Epidermal melanocyte (primary cell): Measurements from ENCODE around the gene OR1K1.
"Not testable (repeated sequence)": the region's sequence is repeated elsewhere in the genome, so short reads cannot be mapped to it uniquely, and the experiment has no call there.

Experiments
- DNase-seq: peaks from one replicate; pipeline ENCODE4 v3.0.0; 2011; ENCODE audit warnings: low spot score; ENCODE audit not compliant: insufficient read length

The OR1K1 gene

GRCh38 chr9:122810306-122810946 lies 10.5 kb downstream of the OR1K1 start:
- DNase-seq: peak; percentile 83

- DNase-seq: no peak
Measured at GRCh38 chr9:122812736-122813135, 12.8 kb downstream of the OR1K1 start.

- DNase-seq: no peak
Measured at GRCh38 chr9:122814545-122814944, 14.6 kb downstream of the OR1K1 start.

- DNase-seq: no peak
Measured at GRCh38 chr9:122815544-122815943, 15.6 kb downstream of the OR1K1 start.

DNA sequence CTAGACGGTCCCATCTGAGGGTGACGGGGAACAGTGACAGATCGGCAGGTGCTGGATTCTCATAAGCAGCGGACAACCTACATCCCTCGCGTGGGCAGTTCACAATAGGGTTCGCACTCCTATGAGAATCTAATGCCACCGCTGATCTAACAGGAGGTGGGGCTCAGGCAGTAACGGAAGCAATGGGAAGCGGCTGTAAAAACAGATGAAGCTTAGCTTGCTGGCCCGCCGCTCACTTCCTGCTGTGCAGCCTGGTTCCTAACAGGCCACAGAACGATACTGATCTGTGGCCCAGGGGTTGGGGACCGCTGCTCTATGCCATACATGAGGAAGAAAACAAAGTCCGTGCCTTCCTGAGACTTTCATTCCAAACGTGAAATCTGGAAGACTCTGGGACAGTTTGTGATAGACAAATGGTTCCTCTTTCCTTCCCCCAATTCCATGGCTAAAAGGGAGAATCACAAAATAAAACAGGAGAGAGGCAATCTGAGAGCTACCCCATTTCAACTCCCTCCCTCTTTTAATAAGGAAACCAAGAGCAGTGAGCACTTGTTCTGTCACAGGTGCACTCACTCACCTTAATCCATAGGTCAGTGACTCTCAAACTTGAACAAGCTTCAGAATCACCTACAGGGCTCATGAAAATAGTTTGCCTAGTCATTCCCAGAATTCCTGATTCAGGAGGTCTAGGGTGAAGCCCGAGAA lies 16.4 kb downstream of the OR1K1 start:
- no peak for DNase-seq

DNA sequence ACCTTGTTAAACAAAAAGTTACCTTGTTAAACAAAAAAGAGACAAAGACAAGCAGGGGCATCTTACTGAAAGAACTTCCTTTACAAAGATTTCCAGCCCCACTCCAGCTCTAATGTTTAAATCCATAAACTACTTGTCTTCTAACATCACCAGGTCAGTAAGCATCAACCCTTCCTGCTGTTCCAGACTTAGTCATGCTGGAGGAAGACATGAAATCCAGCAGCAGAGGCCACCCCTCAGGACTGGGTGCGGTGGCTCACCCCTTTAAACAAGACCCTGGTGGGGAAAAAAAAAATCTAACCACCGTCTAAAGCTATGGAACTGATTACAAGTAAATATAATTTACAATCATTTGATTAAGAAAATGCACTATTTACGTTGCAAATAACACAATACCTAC lies 19.4 kb downstream of the OR1K1 start:
- DNase-seq: no peak

DNA sequence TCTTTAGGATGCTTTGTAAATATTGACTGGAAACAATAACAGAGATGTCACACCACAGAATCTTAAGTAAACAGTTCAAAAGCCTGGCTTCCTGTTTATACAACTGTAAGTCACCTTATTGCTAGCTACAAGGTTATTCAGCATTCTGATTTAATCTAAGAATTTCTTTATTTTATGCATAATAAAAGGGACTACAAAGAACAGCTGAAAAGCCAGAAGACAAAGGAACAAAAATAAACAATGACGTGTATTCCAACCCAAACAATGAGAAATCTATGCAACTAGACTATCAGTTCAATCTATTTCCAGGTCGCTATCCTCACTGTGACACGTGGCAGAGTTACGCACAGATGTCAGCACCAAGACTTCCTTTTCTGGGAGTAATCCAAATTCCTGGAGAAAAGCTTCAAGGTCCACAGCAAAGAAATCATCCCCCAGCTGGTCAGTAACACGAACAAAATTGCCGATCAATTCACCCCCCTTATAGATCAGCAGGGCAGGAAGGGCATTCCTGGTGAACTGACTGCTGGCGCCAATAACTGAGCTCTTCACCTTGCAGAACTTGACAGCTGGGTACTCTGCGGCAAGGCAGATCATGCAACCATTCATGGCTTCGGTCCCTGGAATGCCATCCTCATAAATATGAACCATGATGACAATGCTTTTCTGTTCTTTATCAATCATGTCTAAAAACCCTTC lies 20.0 kb downstream of the OR1K1 start:
- DNase-seq: no peak

GRCh38 chr9:122820490-122820845 lies 20.5 kb downstream of the OR1K1 start:
- no peak for DNase-seq

GRCh38 chr9:122821278-122821943 lies 21.5 kb downstream of the OR1K1 start:
- DNase-seq: no peak

- DNase-seq: no peak
Measured at GRCh38 chr9:122822056-122822455, 22.1 kb downstream of the OR1K1 start.

DNA sequence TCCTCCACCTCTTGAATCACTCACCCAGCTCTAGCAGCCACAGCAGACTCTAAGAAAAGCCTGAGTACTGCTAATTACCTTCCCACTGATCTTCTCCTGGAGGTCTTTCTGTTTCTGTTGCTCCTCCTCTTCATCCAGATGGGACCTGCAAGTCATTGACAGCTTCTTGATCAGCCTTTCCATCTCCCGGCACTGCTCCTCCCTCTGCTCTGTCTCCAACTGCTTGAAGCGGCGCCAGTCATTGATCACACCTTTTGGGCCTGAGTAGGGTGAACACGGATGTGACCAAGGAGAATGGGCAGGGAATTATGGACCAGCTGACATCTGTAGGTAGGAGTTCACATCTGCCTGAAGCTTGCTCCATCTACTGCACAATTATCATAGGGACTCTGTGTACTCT lies 23.0 kb downstream of the OR1K1 start:
- no peak for DNase-seq

GRCh38 chr9:122827761-122828093 lies 27.8 kb downstream of the OR1K1 start:
- no peak for DNase-seq

- not testable (repeated sequence) for DNase-seq
Measured at GRCh38 chr9:122828965-122829284, 29.0 kb downstream of the OR1K1 start.

GRCh38 chr9:122832194-122832593 lies 32.3 kb downstream of the OR1K1 start:
- no peak for DNase-seq

DNA sequence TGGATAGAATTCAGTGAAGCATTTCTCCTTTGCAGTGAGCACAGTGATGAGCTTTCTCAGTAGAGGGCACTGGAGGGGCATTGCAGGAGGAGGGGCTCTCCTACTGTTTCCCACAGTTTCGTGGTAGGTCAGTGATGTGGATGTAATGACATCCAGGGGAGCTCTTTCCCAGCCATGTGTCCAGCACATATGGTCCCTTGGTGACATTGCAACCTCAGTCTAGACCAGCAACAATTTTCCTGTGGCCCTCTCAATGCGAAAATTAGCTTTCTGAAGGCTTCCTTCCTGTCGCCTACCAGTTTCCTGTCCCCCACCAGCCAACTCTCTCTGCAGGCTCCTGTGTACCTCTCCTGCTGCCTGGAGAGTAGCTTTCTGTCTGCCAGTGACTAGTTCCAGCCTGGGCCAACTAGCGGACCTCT lies 35.4 kb downstream of the OR1K1 start:
- no peak for DNase-seq

- DNase-seq: no peak
Measured at GRCh38 chr9:122837266-122837850, 37.4 kb downstream of the OR1K1 start.

DNA sequence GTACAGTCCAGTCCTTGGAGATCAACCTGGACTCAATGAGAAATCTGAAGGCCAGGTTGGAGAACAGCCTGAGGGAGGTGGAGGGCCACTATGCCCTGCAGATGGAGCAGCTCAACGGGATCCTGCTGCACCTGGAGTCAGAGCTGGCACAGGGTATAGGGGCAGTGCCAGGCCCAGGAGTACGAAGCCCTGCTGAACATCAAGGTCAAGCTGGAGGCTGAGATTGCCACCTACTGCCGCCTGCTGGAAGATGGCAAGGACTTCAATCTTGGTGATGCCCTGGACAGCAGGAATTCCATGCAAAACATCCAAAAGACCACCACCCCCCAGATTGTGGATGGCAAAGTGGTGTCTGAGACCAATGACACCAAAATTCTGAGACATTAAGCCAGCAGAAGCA lies 38.5 kb downstream of the OR1K1 start:
- DNase-seq: not testable (repeated sequence)

DNA sequence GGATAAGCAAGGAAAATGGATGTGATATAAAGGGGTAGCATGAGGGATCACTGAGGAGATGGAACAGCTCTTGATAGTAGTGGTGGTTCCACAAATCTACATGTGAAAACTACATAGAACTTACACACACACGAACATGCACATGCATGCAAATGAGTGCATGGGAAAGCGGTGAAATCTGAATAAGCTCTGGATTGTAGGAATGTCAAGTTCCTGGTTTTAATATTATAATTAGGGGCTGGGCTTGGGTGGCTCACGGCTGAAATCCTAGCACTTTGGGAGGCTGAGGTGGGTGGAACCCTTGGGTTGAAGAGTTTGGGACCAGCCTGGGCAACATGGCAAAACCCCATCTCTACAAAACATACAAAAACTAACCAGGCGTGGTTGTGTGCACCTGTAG lies 41.6 kb downstream of the OR1K1 start:
- no peak for DNase-seq

- no peak for DNase-seq
Measured at GRCh38 chr9:122844137-122844536, 44.2 kb downstream of the OR1K1 start.

DNA sequence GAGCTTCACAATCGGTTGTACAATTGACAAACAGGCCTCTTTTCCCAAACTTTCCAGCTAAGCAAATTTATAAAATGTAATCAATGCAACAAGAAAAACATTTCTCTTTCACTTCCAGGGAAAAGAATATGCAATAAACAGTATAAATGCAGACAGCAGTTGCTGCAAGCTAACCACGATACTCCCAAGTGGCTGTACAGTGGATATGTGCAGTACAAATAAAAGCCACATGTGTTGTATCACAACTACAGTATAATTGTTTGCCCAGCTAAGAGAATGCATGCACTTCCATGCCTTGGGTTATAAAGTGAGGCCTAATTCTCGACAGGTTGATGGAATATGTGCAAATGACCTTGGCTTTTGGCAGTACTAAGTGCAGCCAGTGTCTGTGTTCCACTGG lies 45.2 kb downstream of the OR1K1 start:
- no peak for DNase-seq

GRCh38 chr9:122846371-122846940 lies 46.5 kb downstream of the OR1K1 start:
- DNase-seq: no peak
